AG04449 (cell line): ENCODE results near the gene PITPNM2.

Experiments used
- CTCF ChIA-PET: fragments of 350-600 bp; formaldehyde crosslinking; extraction: SDS; loops from one replicate; lab custom pipeline; 2021; ENCODE audit warnings: antibody characterized with exemption; lab: Yijun Ruan, JAX
- POLR2A ChIA-PET: fragments of 400-600, 350-600 bp; formaldehyde crosslinking; extraction: SDS; loops from one replicate; lab custom pipeline; 2020; ENCODE audit warnings: antibody characterized with exemption, inconsistent platforms; lab: Yijun Ruan, JAX
- DNase-seq: peaks from one replicate; pipeline ENCODE4 v3.0.0-alpha.2; 2010; ENCODE audit warnings: low read depth, low spot score
- H3K4me3 ChIP-seq: 2 replicates; pipeline ENCODE4 v1.5.1; 2011; ENCODE audit warnings: low read depth, mild to moderate bottlenecking, control low read depth, low read length
- TF ChIP-seq, protein P1 (sequence below): IDR thresholded peaks from one replicate; pipeline ENCODE4 v1.5.1; 2011; ENCODE audit warnings: mild to moderate bottlenecking, moderate library complexity, low read length, control low read depth, inconsistent platforms; ENCODE audit not compliant: insufficient read depth; ENCODE audit errors: missing control alignments

The PITPNM2 gene

DNA sequence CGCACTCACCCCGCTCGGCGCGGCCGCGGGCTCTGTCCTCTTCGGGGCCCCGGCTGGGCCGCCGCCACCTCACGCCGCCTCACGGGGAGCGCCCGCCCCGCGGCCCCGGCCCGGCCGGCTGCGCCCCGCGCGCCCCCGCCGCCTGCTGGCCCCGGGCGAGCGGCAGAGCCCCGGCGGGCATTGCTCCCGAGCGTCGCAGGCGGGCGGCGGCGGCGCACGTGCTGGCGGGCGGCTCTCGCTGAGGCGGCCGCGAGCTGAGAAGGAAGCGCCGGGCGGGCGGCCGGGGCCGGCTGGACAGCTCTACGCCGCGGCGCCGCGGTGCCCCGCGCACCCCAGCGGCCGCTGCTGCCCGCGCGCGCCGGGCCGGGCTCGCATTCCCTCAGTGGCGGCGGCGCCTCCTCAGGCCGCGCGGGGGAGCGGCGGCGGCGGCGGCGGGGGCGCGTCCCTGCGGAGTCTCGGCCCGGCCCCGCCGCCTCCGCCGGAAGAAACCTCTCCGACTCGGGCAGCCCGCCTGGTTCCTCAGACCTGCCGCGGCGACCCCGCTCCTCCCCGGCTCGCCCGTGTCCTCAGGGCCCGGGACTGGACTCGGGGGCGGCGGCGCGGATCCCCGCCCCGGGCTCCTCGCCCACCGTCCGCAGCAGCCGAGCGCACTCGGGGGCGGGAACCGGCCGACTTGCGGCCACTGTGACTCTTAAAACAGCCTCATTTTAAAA lies at the start of gene PITPNM2:
Gene PITPNM2 (minus strand): TSS at position 347 of the 713 bp plus-strand sequence. CDS start 116,500 bp downstream, outside the sequence.
- TF ChIP-seq, protein P1, sequence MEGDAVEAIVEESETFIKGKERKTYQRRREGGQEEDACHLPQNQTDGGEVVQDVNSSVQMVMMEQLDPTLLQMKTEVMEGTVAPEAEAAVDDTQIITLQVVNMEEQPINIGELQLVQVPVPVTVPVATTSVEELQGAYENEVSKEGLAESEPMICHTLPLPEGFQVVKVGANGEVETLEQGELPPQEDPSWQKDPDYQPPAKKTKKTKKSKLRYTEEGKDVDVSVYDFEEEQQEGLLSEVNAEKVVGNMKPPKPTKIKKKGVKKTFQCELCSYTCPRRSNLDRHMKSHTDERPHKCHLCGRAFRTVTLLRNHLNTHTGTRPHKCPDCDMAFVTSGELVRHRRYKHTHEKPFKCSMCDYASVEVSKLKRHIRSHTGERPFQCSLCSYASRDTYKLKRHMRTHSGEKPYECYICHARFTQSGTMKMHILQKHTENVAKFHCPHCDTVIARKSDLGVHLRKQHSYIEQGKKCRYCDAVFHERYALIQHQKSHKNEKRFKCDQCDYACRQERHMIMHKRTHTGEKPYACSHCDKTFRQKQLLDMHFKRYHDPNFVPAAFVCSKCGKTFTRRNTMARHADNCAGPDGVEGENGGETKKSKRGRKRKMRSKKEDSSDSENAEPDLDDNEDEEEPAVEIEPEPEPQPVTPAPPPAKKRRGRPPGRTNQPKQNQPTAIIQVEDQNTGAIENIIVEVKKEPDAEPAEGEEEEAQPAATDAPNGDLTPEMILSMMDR: no peak
- CTCF ChIA-PET: interaction anchor here (0.6 to 6.1 kb wide), 8 partner anchors 11 to 108 kb away, joined by 3 to 36 read pairs (median 4); partner anchors contain the start of genes MPHOSPH9 and MTRFR
- DNase-seq: no peak
- POLR2A ChIA-PET: interaction anchor here (0.6 to 2.3 kb wide), 5 partner anchors 82 to 171 kb away, joined by 3 to 8 read pairs (median 5); partner anchors contain the start of genes MPHOSPH9 and MTRFR
- H3K4me3 ChIP-seq: peak within 1 kb of the TSS; percentile 62

DNA sequence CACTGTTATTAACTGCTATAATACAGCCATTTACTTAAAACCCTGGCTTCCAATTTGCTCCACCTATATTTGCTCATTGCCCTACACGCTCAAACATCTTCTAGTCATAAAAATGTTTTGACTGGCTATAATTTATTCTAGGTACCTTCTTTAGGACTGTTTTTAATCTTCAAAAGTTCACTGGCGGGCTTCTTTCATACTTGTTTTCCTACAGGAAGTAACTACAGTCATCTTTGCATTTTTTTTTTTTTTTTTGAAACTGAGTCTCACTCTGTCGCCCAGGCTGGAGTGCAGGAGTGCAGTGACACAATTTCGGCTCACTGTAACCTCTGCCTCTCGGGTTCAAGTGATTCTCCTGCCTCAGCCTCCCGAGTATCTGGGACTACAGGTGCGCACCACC lies 49.5 kb upstream of the PITPNM2 start:
- POLR2A ChIA-PET: no interaction called here
- TF ChIP-seq, protein P1: no peak
- CTCF ChIA-PET: interaction anchor here (1.4 kb wide), 1 partner anchor 11 kb away, joined by 5 read pairs; no protein-coding TSS in a partner anchor
- DNase-seq: no peak
- H3K4me3 ChIP-seq: no peak overlapping the region

DNA sequence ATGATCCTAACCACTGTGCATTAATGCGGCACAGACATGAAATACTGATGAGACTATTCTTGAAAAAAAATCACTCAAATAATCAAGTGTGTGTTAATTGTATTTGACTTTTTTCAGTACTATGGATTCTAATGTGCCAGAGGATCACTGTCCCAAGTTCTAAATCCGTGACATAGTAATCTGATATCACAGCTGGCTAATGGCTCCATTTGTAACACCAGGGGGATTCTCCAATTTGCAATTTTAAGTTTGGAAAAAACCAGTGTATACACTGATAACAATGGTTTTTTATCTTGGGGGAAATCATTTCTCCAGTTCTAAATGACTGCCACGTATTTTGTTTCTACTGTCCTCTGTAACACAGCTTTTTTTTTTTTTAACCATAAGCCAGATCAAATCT lies 49.0 kb upstream of the PITPNM2 start:
- POLR2A ChIA-PET: interaction anchor here (0.6 kb wide), 1 partner anchor 11 kb away, joined by 4 read pairs; no protein-coding TSS in a partner anchor
- TF ChIP-seq, protein P1: no peak
- CTCF ChIA-PET: interaction anchor here (1.4 kb wide), 1 partner anchor 12 kb away, joined by 5 read pairs; no protein-coding TSS in a partner anchor
- DNase-seq: no peak
- no peak overlapping the region for H3K4me3 ChIP-seq

DNA sequence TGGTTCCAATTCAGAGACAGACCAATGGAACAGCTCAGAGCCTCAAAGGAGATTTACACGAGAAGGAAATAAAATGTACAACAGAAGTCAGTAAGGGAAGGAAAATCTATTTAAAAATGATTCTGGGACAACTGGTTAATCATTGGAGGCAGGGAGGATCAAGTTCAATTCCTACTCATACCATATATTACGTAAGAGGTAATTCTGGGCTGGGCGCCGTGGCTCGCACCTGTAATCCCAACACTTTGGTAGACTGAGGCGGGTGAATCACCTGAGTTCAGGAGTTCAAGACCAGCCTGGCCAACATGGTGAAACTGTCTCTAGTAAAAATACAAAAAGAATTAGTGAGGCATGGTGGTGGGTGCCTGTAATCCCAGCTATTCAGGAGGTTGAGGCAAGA lies 36.7 kb upstream of the PITPNM2 start:
- TF ChIP-seq, protein P1: no peak
- DNase-seq: no peak
- POLR2A ChIA-PET: interaction anchor here (1.0 kb wide), 1 partner anchor 232 kb away, joined by 3 read pairs; no protein-coding TSS in a partner anchor
- CTCF ChIA-PET: interaction anchor here (1.0 to 1.4 kb wide), 3 partner anchors 26 to 144 kb away, joined by 3 read pairs; no protein-coding TSS in a partner anchor
- H3K4me3 ChIP-seq: no peak overlapping the region

DNA sequence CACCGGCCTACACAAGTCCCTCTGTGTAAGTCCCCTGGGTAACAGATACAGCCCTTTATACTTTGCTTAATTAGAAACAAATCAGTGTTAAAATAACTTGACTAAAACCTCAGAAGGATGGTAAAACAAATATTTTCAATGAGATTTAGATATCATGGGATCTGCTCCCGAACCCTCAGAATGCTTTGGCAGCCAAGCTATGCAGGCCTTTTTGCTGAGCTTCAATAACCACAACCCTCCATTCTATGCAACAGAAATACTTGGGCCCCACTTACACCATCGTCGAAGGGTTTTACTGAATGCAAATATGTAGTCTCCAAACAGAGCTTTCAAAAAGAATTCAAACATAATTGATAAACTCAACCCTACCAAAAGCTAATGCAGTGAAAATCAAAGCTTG lies 29.3 kb upstream of the PITPNM2 start:
- no peak overlapping the region for H3K4me3 ChIP-seq
- TF ChIP-seq, protein P1: no peak
- CTCF ChIA-PET: interaction anchor here (1.0 kb wide), 1 partner anchor 15 kb away, joined by 3 read pairs; no protein-coding TSS in a partner anchor
- POLR2A ChIA-PET: no interaction called here
- no peak for DNase-seq

DNA sequence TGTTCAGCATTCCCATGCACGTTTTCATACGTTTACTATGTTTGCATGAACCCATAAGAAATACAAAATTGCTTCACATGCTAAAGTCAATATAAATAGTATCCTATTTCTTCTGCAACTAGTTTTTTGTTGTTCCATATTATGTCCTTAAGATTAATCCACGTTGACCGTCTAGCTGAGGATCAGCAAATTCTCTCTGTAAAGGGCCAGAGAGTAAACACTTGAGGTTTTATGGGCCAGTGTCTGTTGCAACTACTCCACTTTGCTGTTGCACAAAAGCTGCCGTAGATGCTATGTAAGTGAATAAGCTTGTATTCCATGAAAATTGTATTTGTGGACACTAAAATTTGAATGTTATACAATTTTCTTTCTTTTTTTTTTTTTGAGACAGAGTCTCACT lies 21.1 kb upstream of the PITPNM2 start:
- H3K4me3 ChIP-seq: no peak overlapping the region
- no peak for DNase-seq
- ChIA-PET CTCF (interaction anchor here (0.5 to 1.1 kb wide), 2 partner anchors 129 to 799 kb away, joined by 3 read pairs; no protein-coding TSS in a partner anchor), POLR2A (interaction anchor here (0.6 kb wide), 1 partner anchor 10 kb away, joined by 5 read pairs; no protein-coding TSS in a partner anchor)
- TF ChIP-seq, protein P1: no peak
